GM12878 (cell line): ENCODE data around the gene TBC1D24. TPM values are rescaled to one million over a fixed set of nuclear protein-coding genes. Genes with fewer than 3 reads are reported as not detected.

ENCODE experiments used
- IRF4 ChIP-seq: IDR thresholded peaks from 2 replicates; pipeline ENCODE4 v1.6.1; 2011; ENCODE audit warnings: low read depth, low read length
- IRF5 ChIP-seq: fragments of 450-650 bp; IDR thresholded peaks from 2 replicates; pipeline ENCODE4 v1.6.1; 2017; ENCODE audit warnings: borderline replicate concordance
- NBN ChIP-seq: fragments of 450-650 bp; IDR thresholded peaks from 2 replicates; pipeline ENCODE4 v1.6.1; 2016
- POLR2AphosphoS5 ChIP-seq: IDR thresholded peaks from 2 replicates; pipeline ENCODE4 v1.6.1; 2011; ENCODE audit warnings: mild to moderate bottlenecking, low read length, inconsistent platforms
- RB1 ChIP-seq: fragments of 450-650 bp; formaldehyde crosslinking; IDR thresholded peaks from 2 replicates; pipeline ENCODE4 v1.6.1; 2017; ENCODE audit warnings: mild to moderate bottlenecking, borderline replicate concordance
- STAT1 ChIP-seq: fragments of 450-650 bp; conservative IDR thresholded peaks from 2 replicates; pipeline ENCODE4 v1.6.1; 2014; ENCODE audit warnings: antibody characterized with exemption, mild to moderate bottlenecking
- ZNF592 ChIP-seq: fragments of 450-650 bp; IDR thresholded peaks from 2 replicates; pipeline ENCODE4 v1.6.1; 2017; ENCODE audit warnings: mild to moderate bottlenecking, moderate library complexity
- polyA plus RNA-seq, 11 experiments: library from polyadenylated mRNA; depleted of rRNA in 4 of 11; unstranded in 6 of 11; stranded (reverse) in 5 of 11; fragments of >200 nt; fragmentation: Nextera tagmentation in 4 of 11; fragmentation: Illumina TruSeq in 1 of 11; extraction: Ambion mirVana in 4 of 11; extraction: Trizol in 1 of 11; gene quantifications; 1 replicate in 1 of 11; 2 replicates in 10 of 11; pipeline versions ENCODE4 v1.2.1 to v1.2.3, GENCODE V29; 2011 to 2016; ENCODE audit warnings: inconsistent platforms in 2 of 11, missing spikeins in 2 of 11, low read depth in 1 of 11
- total RNA-seq, 4 experiments: library from RNA; depleted of rRNA in 3 of 4; stranded (reverse); fragments of >200 nt in 3 of 4; fragmentation: Illumina TruSeq in 1 of 4; extraction: Trizol in 1 of 4; gene quantifications; 2 replicates each; pipeline versions ENCODE4 v1.2.1 to v1.2.3, GENCODE V29; 2013 to 2021

Gene TBC1D24
- total and polyA plus RNA-seq, 10 of the 15 experiments (the other 5 are each of a cell fraction or from before 2014, with no cell fraction given) = 1.1 to 9.6 (median 4.5) TPM

- TF ChIP-seq ZNF592 = no peak
- no peak for TF ChIP-seq POLR2AphosphoS5
- no peak for TF ChIP-seq IRF5
- TF ChIP-seq NBN = no peak
- no peak for TF ChIP-seq IRF4
- TF ChIP-seq STAT1 = no peak
- TF ChIP-seq RB1 = no peak
- TF ChIP-seq, all 136 proteins: peak for 0
Observed at GRCh38 chr16:2535625-2536013, 60.7 kb downstream of the TBC1D24 start (continued).
